Measurements from ENCODE around the gene LKAAEAR1. TPM values are rescaled to one million over a fixed set of nuclear protein-coding genes. Genes with fewer than 3 reads are reported as not detected.

Gene LKAAEAR1
- total and polyA plus RNA-seq, 4 donors: 0.51 to 2.3 (median 0.65) TPM

DNA sequence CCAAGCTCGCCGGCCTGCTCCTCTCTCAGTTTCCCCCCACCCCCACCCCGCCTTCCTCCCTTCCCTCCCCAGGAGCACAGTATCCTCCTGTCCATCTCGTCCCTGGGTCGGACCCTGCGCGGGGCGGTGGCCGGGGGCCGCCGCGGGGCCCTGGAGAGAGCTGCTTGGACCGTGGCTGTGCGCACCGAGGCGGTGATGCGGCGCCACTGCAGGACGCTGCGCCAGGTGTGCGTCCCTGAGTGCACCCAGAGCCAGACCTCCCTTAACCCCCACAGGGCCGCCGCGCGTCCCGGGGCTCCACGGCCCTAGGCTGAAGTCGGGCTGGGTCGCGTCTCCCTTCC is 46.0 kb downstream of the LKAAEAR1 start:
- Histone ChIP-seq H3K27ac (ENCODE audit: low read depth in 1 of 2, low read length in 1 of 2) (peak overlapping the region; percentile 64 to 71), H3K36me3 (ENCODE audit: control insufficient read depth in 4 of 4, insufficient read depth in 4 of 4, low read length in 4 of 4) (peaks cover 0 to 13% (median 3%) of the 10 kb centered on the region in 4 donors), H3K27me3 (ENCODE audit: control insufficient read depth in 3 of 3, insufficient read depth in 3 of 3, low read length in 2 of 3) (peaks cover 0 to 28% (median 23%) of the 10 kb centered on the region in 3 donors), H3K4me3 (peak overlapping the region; percentile 21), H3K9ac (ENCODE audit: insufficient read depth in 1 of 2, low read length in 2 of 2) (no peak overlapping the region), H3K4me1 (ENCODE audit: control insufficient read depth in 5 of 5, insufficient read depth in 5 of 5, low read length in 5 of 5) (peaks cover 0 to 27% (median 13%) of the 10 kb centered on the region in 5 donors), H3K9me3 (ENCODE audit: control insufficient read depth in 4 of 4, insufficient read depth in 3 of 4, low read length in 3 of 4) (no peaks in the 10 kb centered on the region)
- WGBS, 2 donors: 3 to 5% methylated on average over 18 to 30 of the region's 30 CpGs
- TF ChIP-seq, protein P1, sequence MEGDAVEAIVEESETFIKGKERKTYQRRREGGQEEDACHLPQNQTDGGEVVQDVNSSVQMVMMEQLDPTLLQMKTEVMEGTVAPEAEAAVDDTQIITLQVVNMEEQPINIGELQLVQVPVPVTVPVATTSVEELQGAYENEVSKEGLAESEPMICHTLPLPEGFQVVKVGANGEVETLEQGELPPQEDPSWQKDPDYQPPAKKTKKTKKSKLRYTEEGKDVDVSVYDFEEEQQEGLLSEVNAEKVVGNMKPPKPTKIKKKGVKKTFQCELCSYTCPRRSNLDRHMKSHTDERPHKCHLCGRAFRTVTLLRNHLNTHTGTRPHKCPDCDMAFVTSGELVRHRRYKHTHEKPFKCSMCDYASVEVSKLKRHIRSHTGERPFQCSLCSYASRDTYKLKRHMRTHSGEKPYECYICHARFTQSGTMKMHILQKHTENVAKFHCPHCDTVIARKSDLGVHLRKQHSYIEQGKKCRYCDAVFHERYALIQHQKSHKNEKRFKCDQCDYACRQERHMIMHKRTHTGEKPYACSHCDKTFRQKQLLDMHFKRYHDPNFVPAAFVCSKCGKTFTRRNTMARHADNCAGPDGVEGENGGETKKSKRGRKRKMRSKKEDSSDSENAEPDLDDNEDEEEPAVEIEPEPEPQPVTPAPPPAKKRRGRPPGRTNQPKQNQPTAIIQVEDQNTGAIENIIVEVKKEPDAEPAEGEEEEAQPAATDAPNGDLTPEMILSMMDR (IDR thresholded peaks at IDR 0.05; ENCODE audit: control extremely low read depth, extremely low read depth): no peak
- ATAC-seq (ENCODE audit: insufficient read depth, low FRiP score) (no peak), DNase-seq (peak in 1 of 3 donors; percentile 27)

GRCh38 chr20:64037498-64038213 is 46.5 kb downstream of the LKAAEAR1 start:
- peaks cover 0 to 27% (median 13%) of the 10 kb centered on the region in 5 donors for H3K4me1 ChIP-seq (ENCODE audit: control insufficient read depth in 5 of 5, insufficient read depth in 5 of 5, low read length in 5 of 5)
- 10 to 11% methylated on average over 36 of the region's 36 CpGs for WGBS, 2 donors
- H3K4me3 ChIP-seq: no peak overlapping the region
- ATAC-seq (ENCODE audit: insufficient read depth, low FRiP score): no peak
- DNase-seq: no peak
- H3K9me3 ChIP-seq (ENCODE audit: control insufficient read depth in 4 of 4, insufficient read depth in 3 of 4, low read length in 3 of 4): no peaks in the 10 kb centered on the region
- no peak overlapping the region for H3K9ac ChIP-seq (ENCODE audit: insufficient read depth in 1 of 2, low read length in 2 of 2)
- peaks cover 0 to 18% (median 4%) of the 10 kb centered on the region in 4 donors for H3K36me3 ChIP-seq (ENCODE audit: control insufficient read depth in 4 of 4, insufficient read depth in 4 of 4, low read length in 4 of 4)
- no peak overlapping the region for H3K27ac ChIP-seq (ENCODE audit: low read depth in 1 of 2, low read length in 1 of 2)
- TF ChIP-seq, protein P1 (IDR thresholded peaks at IDR 0.05; ENCODE audit: control extremely low read depth, extremely low read depth): no peak
- peaks cover 0 to 28% (median 23%) of the 10 kb centered on the region in 3 donors for H3K27me3 ChIP-seq (ENCODE audit: control insufficient read depth in 3 of 3, insufficient read depth in 3 of 3, low read length in 2 of 3)

GRCh38 chr20:64037199-64037497 is 47.0 kb downstream of the LKAAEAR1 start:
- Histone ChIP-seq H3K4me1 (ENCODE audit: control insufficient read depth in 5 of 5, insufficient read depth in 5 of 5, low read length in 5 of 5) (peaks cover 0 to 25% (median 12%) of the 10 kb centered on the region in 5 donors), H3K27me3 (ENCODE audit: control insufficient read depth in 3 of 3, insufficient read depth in 3 of 3, low read length in 2 of 3) (peaks cover 0 to 26% (median 21%) of the 10 kb centered on the region in 3 donors), H3K27ac (ENCODE audit: low read depth in 1 of 2, low read length in 1 of 2) (no peak overlapping the region), H3K36me3 (ENCODE audit: control insufficient read depth in 4 of 4, insufficient read depth in 4 of 4, low read length in 4 of 4) (peaks cover 2 to 24% (median 5%) of the 10 kb centered on the region in 4 donors), H3K9ac (ENCODE audit: insufficient read depth in 1 of 2, low read length in 2 of 2) (no peak overlapping the region), H3K9me3 (ENCODE audit: control insufficient read depth in 4 of 4, insufficient read depth in 3 of 4, low read length in 3 of 4) (no peaks in the 10 kb centered on the region), H3K4me3 (no peak overlapping the region)
- WGBS, 2 donors: 71 to 72% methylated on average over 3 of the region's 3 CpGs
- DNase-seq (no peak), ATAC-seq (ENCODE audit: insufficient read depth, low FRiP score) (no peak)
- TF ChIP-seq, protein P1 (IDR thresholded peaks at IDR 0.05; ENCODE audit: control extremely low read depth, extremely low read depth): no peak
